Astrocyte of the cerebellum (primary cell): ENCODE measurements around the gene SLC25A24.
"Not testable (repeated sequence)": the region's sequence is repeated elsewhere in the genome, so short reads cannot be mapped to it uniquely, and the experiment has no call there.

Source experiments
- DNase-seq: peaks from one replicate; pipeline ENCODE4 v3.0.0-alpha.2; 2011; ENCODE audit warnings: low read depth
- H3K4me3 ChIP-seq: 2 replicates; pipeline ENCODE4 v1.5.1; 2011; ENCODE audit warnings: mild to moderate bottlenecking, low read depth, low read length, moderate library complexity
- in situ Hi-C: cut with HindIII; loops from 2 replicates; pipeline ENCODE4 v1.10.0; 2017; ENCODE audit warnings: low sequenced_read_pairs
- TF ChIP-seq, protein P1 (sequence below): IDR thresholded peaks from 2 replicates; pipeline ENCODE4 v1.5.1; 2012; ENCODE audit warnings: low read length, low read depth, moderate library complexity, mild to moderate bottlenecking; ENCODE audit errors: missing control alignments

Gene SLC25A24

DNA sequence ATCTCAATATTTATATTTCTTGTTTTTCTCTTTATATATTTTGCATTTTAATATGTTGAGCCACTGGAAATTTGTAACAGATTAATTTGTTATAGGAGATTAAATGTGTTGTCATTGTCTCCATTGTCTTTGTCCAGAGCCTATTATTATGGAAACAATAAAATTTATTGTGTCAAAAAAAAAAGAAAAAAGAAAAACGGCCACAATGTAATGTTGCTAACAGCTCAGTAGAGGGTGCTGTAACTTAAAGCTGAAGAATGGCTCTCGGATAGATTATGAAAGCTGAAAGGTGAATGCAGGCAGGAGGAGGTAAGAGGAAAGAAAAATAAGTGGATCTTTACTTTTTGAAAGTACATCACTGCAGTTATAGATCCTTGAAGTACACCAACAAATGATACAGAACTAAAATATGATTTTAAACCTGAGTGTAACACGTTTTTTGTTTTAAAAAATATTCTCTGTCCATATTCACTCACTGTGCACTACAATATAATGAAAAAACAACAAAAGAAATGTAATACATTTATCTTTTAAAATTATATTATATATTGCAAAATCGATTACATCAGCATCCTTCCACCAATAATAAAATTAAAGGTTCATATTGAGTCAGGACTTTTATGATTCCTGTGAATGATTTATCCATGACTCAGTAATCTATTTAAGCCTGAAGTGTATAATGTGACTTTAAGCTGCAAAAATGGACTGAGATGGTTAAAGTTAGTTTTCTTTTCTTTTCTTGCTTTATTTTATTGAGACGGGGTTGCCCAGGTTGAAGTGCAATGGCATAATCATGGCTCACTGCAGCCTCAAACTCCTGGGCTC is 14.7 kb upstream of the SLC25A24 start:
- in situ Hi-C loops, DNase-seq, H3K4me3 ChIP-seq: not testable (repeated sequence)
- TF ChIP-seq, protein P1, sequence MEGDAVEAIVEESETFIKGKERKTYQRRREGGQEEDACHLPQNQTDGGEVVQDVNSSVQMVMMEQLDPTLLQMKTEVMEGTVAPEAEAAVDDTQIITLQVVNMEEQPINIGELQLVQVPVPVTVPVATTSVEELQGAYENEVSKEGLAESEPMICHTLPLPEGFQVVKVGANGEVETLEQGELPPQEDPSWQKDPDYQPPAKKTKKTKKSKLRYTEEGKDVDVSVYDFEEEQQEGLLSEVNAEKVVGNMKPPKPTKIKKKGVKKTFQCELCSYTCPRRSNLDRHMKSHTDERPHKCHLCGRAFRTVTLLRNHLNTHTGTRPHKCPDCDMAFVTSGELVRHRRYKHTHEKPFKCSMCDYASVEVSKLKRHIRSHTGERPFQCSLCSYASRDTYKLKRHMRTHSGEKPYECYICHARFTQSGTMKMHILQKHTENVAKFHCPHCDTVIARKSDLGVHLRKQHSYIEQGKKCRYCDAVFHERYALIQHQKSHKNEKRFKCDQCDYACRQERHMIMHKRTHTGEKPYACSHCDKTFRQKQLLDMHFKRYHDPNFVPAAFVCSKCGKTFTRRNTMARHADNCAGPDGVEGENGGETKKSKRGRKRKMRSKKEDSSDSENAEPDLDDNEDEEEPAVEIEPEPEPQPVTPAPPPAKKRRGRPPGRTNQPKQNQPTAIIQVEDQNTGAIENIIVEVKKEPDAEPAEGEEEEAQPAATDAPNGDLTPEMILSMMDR, result peak; percentile 43

DNA sequence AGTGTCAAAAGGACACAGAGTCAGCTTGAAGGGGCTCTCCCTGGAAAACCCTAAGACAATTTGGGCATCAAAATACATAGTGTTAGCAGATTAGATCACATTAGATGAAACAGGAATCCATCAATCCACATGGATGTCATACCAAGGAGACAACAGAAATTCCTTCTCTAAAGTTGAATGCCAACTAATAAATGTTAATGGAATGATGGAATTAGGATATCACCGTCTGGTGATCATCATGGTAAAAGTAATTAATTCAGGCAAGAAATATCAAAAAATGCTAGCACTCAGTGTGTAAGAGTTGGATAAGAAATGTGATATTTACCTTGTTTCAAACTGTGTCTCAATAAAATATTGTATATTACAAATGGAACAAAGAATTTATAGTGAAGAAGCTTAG is 10.9 kb upstream of the SLC25A24 start:
- DNase-seq, result no peak
- TF ChIP-seq, protein P1, result no peak
- in situ Hi-C loops, result no loop called here
- no peak overlapping the region for H3K4me3 ChIP-seq

DNA sequence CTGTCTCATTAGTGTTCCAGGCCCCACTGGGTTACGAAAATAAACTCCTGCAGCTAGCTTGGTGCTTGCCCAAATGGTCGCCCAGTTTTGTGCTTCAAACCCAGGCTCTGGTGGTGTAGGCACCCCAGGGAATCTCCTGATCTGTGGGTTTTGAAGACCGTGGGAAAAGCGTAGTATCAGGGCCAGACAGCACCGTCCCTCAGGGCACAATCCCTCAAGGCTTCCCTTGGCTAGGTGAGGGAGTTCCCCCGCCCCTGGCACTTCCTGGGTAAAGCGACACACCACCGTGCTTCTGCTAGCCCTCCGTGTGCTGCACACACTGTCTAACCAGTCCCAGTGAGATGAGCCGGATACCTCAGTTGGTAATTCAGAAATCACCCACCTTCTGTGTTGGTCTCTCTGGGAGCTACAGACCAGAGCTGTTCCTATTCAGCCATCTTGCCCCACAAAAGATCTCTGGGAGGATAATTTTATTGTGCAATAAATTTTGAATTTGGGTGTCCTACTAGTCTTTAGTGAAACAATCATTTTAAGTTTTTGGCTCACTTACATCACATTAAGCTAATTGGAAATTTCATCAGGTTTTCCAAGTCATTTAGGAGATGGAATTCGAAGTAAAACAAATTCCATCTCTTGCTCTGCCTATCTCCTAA is 9.4 kb upstream of the SLC25A24 start:
- H3K4me3 ChIP-seq, result no peak overlapping the region
- TF ChIP-seq, protein P1, result no peak
- in situ Hi-C loops, result no loop called here
- DNase-seq, result no peak

- TF ChIP-seq, protein P1, result no peak
- DNase-seq, result no peak
- H3K4me3 ChIP-seq, result no peak overlapping the region
- in situ Hi-C loops, result no loop called here
These were observed 8.7 kb upstream of the SLC25A24 start for GRCh38 chr1:108208724-108209446.

GRCh38 chr1:108203582-108203981 is 3.4 kb upstream of the SLC25A24 start:
- in situ Hi-C loops, DNase-seq, H3K4me3 ChIP-seq: not testable (repeated sequence)

DNA sequence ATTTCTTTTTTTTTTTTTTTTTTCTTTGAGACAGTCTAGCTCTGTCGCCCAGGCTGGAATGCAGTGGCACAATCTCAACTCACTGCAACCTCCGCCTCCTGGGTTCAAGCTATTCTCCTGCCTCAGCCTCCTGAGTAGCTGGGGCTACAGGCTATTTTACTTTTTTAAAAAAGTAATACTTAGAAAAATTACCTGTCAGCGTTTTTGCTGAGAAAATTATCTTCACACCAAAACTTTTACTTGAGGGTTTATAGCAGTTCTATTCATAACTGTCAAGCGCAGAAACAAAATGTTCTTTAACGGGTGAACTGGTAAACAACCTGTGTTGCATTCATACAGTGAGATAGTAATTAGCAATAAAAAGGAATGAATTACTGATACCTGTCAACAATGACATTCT is 1.5 kb upstream of the SLC25A24 start:
- TF ChIP-seq, protein P1, result no peak
- in situ Hi-C loops, result no loop called here
- H3K4me3 ChIP-seq, result no peak overlapping the region
- DNase-seq, result no peak
